Activated T-helper 2 cell treated with anti-CD3 and anti-CD28 coated beads, Interferon-gamma antibody, Interleukin-2, Interleukin-4, amounts not matched to agents 10 μg/mL and 5 μg/mL and 100 μg/mL, durations not matched to agents 14 hours and 24 hours and 36 hours (primary cell): ENCODE results near the gene ATG2B. TPM values are rescaled to one million over a fixed set of nuclear protein-coding genes. Genes with fewer than 3 reads are reported as not detected.
"Not testable (repeated sequence)": the region's sequence is repeated elsewhere in the genome, so short reads cannot be mapped to it uniquely, and the experiment has no call there.

Experiments used
- DNase-seq: peaks from one replicate; pipeline ENCODE4 v3.0.0; 2021; ENCODE audit warnings: low spot score
- H3K27ac Mint-ChIP-seq: one replicate; pipeline ENCODE4 v1.8.0; 2021; ENCODE audit warnings: mixed read lengths
- H3K27me3 Mint-ChIP-seq: one replicate; pipeline ENCODE4 v1.8.0; 2021; ENCODE audit warnings: low read depth, mixed read lengths
- H3K36me3 Mint-ChIP-seq: one replicate; pipeline ENCODE4 v1.8.0; 2021; ENCODE audit warnings: low read depth, mixed read lengths
- H3K4me1 Mint-ChIP-seq: one replicate; pipeline ENCODE4 v1.8.0; 2021; ENCODE audit warnings: low read depth, mixed read lengths
- H3K4me3 Mint-ChIP-seq: one replicate; pipeline ENCODE4 v1.8.0; 2021; ENCODE audit warnings: low read depth, mild to moderate bottlenecking, moderate library complexity, mixed read lengths
- H3K9me3 Mint-ChIP-seq: one replicate; pipeline ENCODE4 v1.8.0; 2021; ENCODE audit warnings: mixed read lengths
- intact Hi-C: fragments of 100-400 bp; cut with micrococcal nuclease; formaldehyde crosslinking; loops from one replicate; pipeline ENCODE4 v1.15.1; 2023
- total RNA-seq: library from RNA; stranded (reverse); gene quantifications from 2 replicates; pipeline ENCODE4 v1.2.3, GENCODE V29; 2022

ATG2B gene
- total RNA-seq, 1 donor from 2014 or later: 18.3 TPM

GRCh38 chr14:96251656-96252155 lies 111.4 kb downstream of the ATG2B start:
- no peak for DNase-seq
- no peaks in the 10 kb centered on the region for H3K4me1 Mint-ChIP-seq
- no peak overlapping the region for H3K27ac Mint-ChIP-seq
- H3K36me3 Mint-ChIP-seq: no peaks in the 10 kb centered on the region
- H3K9me3 Mint-ChIP-seq: no peaks in the 10 kb centered on the region
- intact Hi-C loops: no loop called here
- H3K27me3 Mint-ChIP-seq: no peaks in the 10 kb centered on the region
- no peak overlapping the region for H3K4me3 Mint-ChIP-seq

GRCh38 chr14:96250485-96250884 lies 112.7 kb downstream of the ATG2B start:
- no peaks in the 10 kb centered on the region for H3K27me3 Mint-ChIP-seq
- no peak for DNase-seq

DNA sequence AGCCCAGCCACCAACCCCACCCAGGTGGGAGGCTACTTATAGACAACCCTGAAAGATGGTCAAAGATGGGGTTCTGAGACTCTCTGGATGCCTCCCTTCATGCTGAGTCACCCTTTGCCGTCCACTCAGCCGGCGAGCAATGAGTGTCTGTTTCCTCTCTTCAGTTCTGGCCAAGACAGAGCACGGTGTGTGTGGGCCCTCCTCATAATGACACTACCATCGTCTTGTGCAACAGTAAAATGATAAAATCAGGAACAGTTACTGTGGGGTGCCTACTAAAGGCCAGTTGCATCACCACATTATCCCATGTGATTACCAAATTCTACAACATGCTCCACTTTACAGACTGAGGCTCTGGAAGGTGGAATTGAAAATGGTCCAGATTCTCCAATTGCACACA lies 114.1 kb downstream of the ATG2B start:
- H3K4me1 Mint-ChIP-seq: no peaks in the 10 kb centered on the region
- no peak overlapping the region for H3K4me3 Mint-ChIP-seq
- no peaks in the 10 kb centered on the region for H3K9me3 Mint-ChIP-seq
- H3K27ac Mint-ChIP-seq: no peak overlapping the region
- no peaks in the 10 kb centered on the region for H3K27me3 Mint-ChIP-seq
- no peak for DNase-seq
- intact Hi-C loops: no loop called here
- H3K36me3 Mint-ChIP-seq: no peaks in the 10 kb centered on the region

More at GRCh38 chr14:96250485-96250884, 112.7 kb downstream of the ATG2B start:
- Mint-ChIP-seq H3K4me3 (no peak overlapping the region), H3K36me3 (no peaks in the 10 kb centered on the region), H3K9me3 (no peaks in the 10 kb centered on the region), H3K27ac (no peak overlapping the region), H3K4me1 (no peaks in the 10 kb centered on the region)
- intact Hi-C loops: no loop called here

- no peak overlapping the region for H3K4me3 Mint-ChIP-seq
- H3K27me3 Mint-ChIP-seq: no peaks in the 10 kb centered on the region
- no peaks in the 10 kb centered on the region for H3K9me3 Mint-ChIP-seq
- intact Hi-C loops: no loop called here
- DNase-seq: no peak
- H3K27ac Mint-ChIP-seq: no peak overlapping the region
- H3K4me1 Mint-ChIP-seq: no peaks in the 10 kb centered on the region
- H3K36me3 Mint-ChIP-seq: no peaks in the 10 kb centered on the region
Observed at GRCh38 chr14:96247031-96247430, 116.1 kb downstream of the ATG2B start.

GRCh38 chr14:96246539-96246847 lies 116.6 kb downstream of the ATG2B start:
- Mint-ChIP-seq H3K36me3 (no peaks in the 10 kb centered on the region), H3K4me1 (no peaks in the 10 kb centered on the region), H3K27ac (no peak overlapping the region), H3K27me3 (no peaks in the 10 kb centered on the region), H3K9me3 (no peaks in the 10 kb centered on the region), H3K4me3 (no peak overlapping the region)
- no peak for DNase-seq
- intact Hi-C loops: no loop called here

- H3K36me3 Mint-ChIP-seq: no peaks in the 10 kb centered on the region
Observed at GRCh38 chr14:96245710-96246538, 117.2 kb downstream of the ATG2B start.

DNA sequence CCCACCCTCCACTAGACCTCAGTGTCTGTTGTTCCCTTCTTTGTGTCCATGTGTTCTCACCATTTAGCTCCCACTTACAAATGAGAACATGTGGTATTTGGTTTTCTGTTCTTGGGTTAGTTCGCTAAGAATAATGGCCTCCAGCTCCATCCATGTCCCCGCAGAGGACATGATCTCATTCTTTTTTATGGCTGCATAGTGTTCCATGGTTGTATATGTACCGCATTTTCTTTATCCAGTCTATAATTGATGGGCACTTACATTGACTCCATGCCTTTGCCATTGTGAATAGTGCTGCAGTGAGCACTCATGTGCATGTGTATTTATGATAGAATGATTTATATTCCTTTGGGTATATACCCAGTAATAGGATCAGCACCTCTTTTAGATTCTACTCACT lies 118.1 kb downstream of the ATG2B start:
- DNase-seq, intact Hi-C loops, H3K27me3 Mint-ChIP-seq, H3K4me3 Mint-ChIP-seq, H3K9me3 Mint-ChIP-seq, H3K4me1 Mint-ChIP-seq, H3K27ac Mint-ChIP-seq, H3K36me3 Mint-ChIP-seq: not testable (repeated sequence)

More at GRCh38 chr14:96245710-96246538, 117.2 kb downstream of the ATG2B start:
- intact Hi-C loops: no loop called here
- Mint-ChIP-seq H3K27me3 (no peaks in the 10 kb centered on the region), H3K4me3 (no peak overlapping the region), H3K9me3 (no peaks in the 10 kb centered on the region), H3K4me1 (no peaks in the 10 kb centered on the region), H3K27ac (no peak overlapping the region)
- no peak for DNase-seq

- no peaks in the 10 kb centered on the region for H3K4me1 Mint-ChIP-seq
- intact Hi-C loops: no loop called here
- no peaks in the 10 kb centered on the region for H3K27me3 Mint-ChIP-seq
- H3K9me3 Mint-ChIP-seq: no peaks in the 10 kb centered on the region
- H3K36me3 Mint-ChIP-seq: no peaks in the 10 kb centered on the region
- no peak overlapping the region for H3K27ac Mint-ChIP-seq
- no peak overlapping the region for H3K4me3 Mint-ChIP-seq
- no peak for DNase-seq
Observed at GRCh38 chr14:96243785-96244184, 119.4 kb downstream of the ATG2B start.

DNA sequence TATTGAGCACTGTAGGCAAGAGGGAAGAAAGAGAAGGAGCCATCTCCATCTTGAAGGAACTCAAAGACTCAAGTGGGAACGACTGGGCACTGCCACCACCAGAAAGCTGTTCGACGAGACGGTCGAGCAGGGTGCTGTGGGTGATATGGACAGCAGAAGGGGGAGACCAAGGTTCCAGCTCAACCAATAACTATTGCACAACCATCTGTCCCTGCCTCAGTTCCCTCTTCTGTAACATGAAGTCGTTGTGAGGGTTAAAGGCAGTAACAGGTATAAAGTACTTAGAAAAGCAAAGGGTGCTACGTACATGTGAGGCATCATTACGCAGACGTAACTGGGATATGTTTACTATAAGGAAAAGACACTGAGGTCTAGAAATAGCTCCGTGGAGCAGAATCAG lies 121.0 kb downstream of the ATG2B start:
- H3K9me3 Mint-ChIP-seq: no peaks in the 10 kb centered on the region

GRCh38 chr14:96240641-96241040 lies 122.5 kb downstream of the ATG2B start:
- Mint-ChIP-seq H3K27me3 (no peaks in the 10 kb centered on the region), H3K9me3 (no peaks in the 10 kb centered on the region), H3K4me3 (no peak overlapping the region), H3K4me1 (no peaks in the 10 kb centered on the region), H3K36me3 (no peaks in the 10 kb centered on the region), H3K27ac (no peak overlapping the region)
- intact Hi-C loops: no loop called here
- no peak for DNase-seq

More for the DNA sequence above, 121.0 kb downstream of the ATG2B start:
- H3K27me3 Mint-ChIP-seq: no peaks in the 10 kb centered on the region
- H3K36me3 Mint-ChIP-seq: no peaks in the 10 kb centered on the region
- H3K4me1 Mint-ChIP-seq: no peaks in the 10 kb centered on the region
- intact Hi-C loops: no loop called here
- DNase-seq: no peak
- H3K27ac Mint-ChIP-seq: no peak overlapping the region
- no peak overlapping the region for H3K4me3 Mint-ChIP-seq

DNA sequence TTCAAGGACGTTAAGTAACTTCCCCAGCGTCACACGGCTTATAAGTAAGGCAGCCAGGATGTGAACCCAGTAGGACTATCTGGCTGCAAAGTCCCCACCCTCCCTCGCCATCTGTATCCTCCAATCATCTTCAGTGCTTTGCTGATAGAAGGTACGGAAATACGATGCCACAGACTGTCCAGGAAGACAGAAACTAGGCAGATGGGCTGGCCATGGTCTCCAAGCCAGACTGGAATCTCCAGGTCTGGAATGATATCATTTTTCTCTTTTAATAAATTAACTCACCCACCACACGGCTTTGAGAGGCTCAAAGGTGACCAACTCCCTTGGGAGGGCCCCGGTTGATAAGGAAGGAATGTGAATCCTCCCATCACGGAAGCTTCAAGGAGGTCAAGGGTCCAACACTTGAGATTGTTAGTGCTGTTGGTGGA lies 123.4 kb downstream of the ATG2B start:
- Mint-ChIP-seq H3K27ac (no peak overlapping the region), H3K27me3 (no peaks in the 10 kb centered on the region), H3K9me3 (no peaks in the 10 kb centered on the region), H3K36me3 (no peaks in the 10 kb centered on the region), H3K4me1 (no peaks in the 10 kb centered on the region), H3K4me3 (no peak overlapping the region)
- DNase-seq: no peak
- intact Hi-C loops: no loop called here

GRCh38 chr14:96238676-96239265 lies 124.4 kb downstream of the ATG2B start:
- Mint-ChIP-seq H3K27ac (no peak overlapping the region), H3K4me1 (no peaks in the 10 kb centered on the region), H3K36me3 (no peaks in the 10 kb centered on the region), H3K27me3 (no peaks in the 10 kb centered on the region), H3K4me3 (no peak overlapping the region), H3K9me3 (no peaks in the 10 kb centered on the region)
- no peak for DNase-seq
- intact Hi-C loops: no loop called here

DNA sequence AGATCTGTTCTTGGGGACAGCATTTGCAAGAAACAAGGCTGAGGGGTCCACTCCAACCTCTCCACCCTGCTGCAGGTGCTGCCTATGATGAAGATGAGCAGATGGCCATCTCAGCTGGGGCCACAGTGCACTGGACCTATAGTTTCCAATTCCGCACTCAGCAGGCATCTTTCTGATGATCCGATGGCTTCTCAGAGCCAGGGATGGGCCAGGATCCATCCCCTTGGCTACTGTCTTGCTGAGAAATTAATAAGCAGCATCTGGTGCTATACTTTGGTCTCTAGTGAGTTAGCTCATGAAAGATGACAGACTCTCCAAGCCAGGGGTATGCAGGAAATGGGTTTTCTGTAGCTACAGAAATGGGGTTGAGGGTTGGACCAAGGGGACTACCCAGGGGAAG lies 125.5 kb downstream of the ATG2B start:
- intact Hi-C loops: no loop called here
- no peaks in the 10 kb centered on the region for H3K4me1 Mint-ChIP-seq
- no peaks in the 10 kb centered on the region for H3K36me3 Mint-ChIP-seq
- H3K9me3 Mint-ChIP-seq: no peaks in the 10 kb centered on the region
- no peak overlapping the region for H3K4me3 Mint-ChIP-seq
- no peak for DNase-seq
- no peak overlapping the region for H3K27ac Mint-ChIP-seq
- no peaks in the 10 kb centered on the region for H3K27me3 Mint-ChIP-seq
